Measurements from ENCODE around the gene DCDC2B. TPM values are rescaled to one million over a fixed set of nuclear protein-coding genes. Genes with fewer than 3 reads are reported as not detected.

The DCDC2B gene
- total RNA-seq, 1 donor from 2014 or later, result not detected

DNA sequence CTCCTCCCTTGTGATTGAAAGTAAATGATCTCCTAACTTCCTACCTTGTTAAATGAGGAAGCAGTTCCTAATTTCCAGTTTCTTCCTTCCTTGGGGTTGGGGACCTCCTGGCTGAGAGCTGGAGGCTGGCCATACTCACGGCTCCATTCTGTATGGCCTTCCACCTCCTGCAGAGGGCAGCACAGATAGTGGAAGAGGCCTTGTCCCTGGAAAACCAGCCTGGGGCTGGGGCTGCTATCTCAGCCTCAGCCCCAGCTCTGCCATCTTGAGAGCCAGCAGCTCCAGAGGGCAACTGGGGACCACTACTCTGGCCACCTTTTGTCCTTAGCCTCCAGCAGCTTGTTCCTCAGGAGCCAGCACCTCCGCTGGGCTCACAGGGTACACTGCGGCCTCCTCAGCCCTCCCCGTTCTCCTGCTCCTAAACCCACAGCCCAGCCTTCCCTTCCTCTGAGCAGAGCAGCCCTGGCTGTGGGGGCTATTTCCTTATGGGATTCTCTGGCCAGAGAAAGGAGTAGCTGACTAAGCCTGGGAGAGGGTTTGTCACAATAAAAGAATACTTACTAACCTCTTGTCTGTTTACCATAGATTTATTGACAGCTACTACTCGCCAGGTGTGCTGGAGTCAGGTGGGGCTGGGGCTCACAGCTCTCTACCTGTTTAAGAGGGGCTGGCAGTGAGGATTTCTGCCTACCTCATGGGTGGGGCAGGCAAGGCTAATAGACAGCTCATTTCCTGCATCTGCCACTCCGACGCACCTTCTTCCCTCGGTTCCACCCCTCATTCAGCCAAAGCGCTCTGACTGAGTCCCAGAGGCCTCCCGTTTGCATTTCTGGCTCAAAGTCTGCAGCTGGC lies 7.0 kb downstream of the DCDC2B start:
- no peak overlapping the region for H3K4me3 Mint-ChIP-seq
- H3K27me3 Mint-ChIP-seq, result no peaks in the 10 kb centered on the region
- DNase-seq (no peak), ATAC-seq (ENCODE audit: low read depth) (peak; percentile 93)
- no peaks in the 10 kb centered on the region for H3K9me3 Mint-ChIP-seq
- TF ChIP-seq, protein P1, sequence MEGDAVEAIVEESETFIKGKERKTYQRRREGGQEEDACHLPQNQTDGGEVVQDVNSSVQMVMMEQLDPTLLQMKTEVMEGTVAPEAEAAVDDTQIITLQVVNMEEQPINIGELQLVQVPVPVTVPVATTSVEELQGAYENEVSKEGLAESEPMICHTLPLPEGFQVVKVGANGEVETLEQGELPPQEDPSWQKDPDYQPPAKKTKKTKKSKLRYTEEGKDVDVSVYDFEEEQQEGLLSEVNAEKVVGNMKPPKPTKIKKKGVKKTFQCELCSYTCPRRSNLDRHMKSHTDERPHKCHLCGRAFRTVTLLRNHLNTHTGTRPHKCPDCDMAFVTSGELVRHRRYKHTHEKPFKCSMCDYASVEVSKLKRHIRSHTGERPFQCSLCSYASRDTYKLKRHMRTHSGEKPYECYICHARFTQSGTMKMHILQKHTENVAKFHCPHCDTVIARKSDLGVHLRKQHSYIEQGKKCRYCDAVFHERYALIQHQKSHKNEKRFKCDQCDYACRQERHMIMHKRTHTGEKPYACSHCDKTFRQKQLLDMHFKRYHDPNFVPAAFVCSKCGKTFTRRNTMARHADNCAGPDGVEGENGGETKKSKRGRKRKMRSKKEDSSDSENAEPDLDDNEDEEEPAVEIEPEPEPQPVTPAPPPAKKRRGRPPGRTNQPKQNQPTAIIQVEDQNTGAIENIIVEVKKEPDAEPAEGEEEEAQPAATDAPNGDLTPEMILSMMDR (IDR thresholded peaks at IDR 0.05), result peak; percentile 44
- CTCF ChIA-PET, result interaction anchor here (0.6 to 5.3 kb wide), 39 partner anchors 9 to 200 kb away, joined by 3 to 51 read pairs (median 4); partner anchors contain the start of genes BSDC1, CCDC28B, FAM167B and FAM229A
- H3K36me3 Mint-ChIP-seq (ENCODE audit: low read depth), result peaks cover 48% of the 10 kb centered on the region
- POLR2A ChIA-PET, result interaction anchor here (0.6 to 3.3 kb wide), 15 partner anchors 9 to 1166 kb away, joined by 3 to 26 read pairs (median 7); partner anchors contain the start of genes BSDC1, CCDC28B, HDAC1 and IQCC
- no peak overlapping the region for H3K27ac Mint-ChIP-seq
- intact Hi-C loops (cut with micrococcal nuclease), result loop anchor here (1.0 to 5.0 kb wide), 5 partner anchors 11 to 198 kb away; partner anchors contain the start of genes FAM229A, IQCC and TSSK3
- H3K4me1 Mint-ChIP-seq, result peaks cover 21% of the 10 kb centered on the region

DNA sequence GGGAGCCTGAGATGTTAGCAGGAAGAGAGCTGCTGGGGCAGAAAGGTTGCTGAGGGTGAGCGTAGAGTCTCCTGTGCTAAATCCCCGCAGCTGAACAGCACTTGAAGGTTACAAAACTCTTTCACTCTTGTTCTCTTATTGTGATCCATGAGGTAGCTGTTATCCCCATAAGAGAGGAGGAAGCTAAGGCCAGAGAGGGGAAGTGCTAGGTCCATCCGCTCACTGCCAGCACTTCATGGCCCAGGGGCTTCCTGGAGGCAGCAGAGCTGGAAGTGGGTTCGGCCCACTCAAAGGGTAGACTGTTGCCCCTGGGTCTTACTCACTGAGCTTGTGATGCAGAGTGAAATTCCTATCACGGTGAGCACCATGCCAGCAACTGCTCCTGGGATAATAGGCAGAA lies 7.7 kb downstream of the DCDC2B start:
- Mint-ChIP-seq H3K4me1 (peaks cover 28% of the 10 kb centered on the region), H3K36me3 (ENCODE audit: low read depth) (peaks cover 51% of the 10 kb centered on the region), H3K27ac (no peak overlapping the region), H3K27me3 (no peaks in the 10 kb centered on the region), H3K9me3 (no peaks in the 10 kb centered on the region), H3K4me3 (no peak overlapping the region)
- ATAC-seq (ENCODE audit: low read depth), result no peak
- TF ChIP-seq, protein P1 (IDR thresholded peaks at IDR 0.05), result no peak
- POLR2A ChIA-PET, result interaction anchor here (0.6 to 3.3 kb wide), 11 partner anchors 9 to 178 kb away, joined by 3 to 26 read pairs (median 9); partner anchors contain the start of genes BSDC1, CCDC28B, HDAC1 and MARCKSL1
- CTCF ChIA-PET, result interaction anchor here (0.7 to 5.3 kb wide), 20 partner anchors 9 to 198 kb away, joined by 3 to 51 read pairs (median 6); partner anchors contain the start of genes BSDC1, CCDC28B, FAM167B and MARCKSL1
- no peak for DNase-seq
- intact Hi-C loops (cut with micrococcal nuclease), result loop anchor here (5.0 kb wide), 1 partner anchor 146 kb away; the partner anchor contains the start of genes FAM229A and TSSK3

DNA sequence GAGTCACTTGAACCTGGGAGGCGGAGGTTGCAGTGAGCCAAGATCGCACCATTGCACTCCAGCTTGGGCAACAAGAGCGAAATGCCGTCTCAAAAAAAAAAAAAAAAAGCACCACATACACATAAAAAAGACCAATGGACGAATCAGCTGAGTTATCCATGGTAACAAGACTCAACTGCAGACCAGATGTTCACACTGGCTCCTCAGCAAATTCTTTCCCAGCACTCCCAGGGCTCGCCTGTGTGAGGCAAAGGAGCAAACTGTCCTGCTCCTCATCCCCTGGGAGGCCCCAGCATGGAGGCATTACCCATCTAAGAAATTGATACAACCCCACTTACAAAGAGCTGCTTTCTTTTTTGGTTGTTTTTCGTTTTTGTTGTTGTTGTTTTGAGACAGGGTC lies 10.1 kb downstream of the DCDC2B start:
- Mint-ChIP-seq H3K27ac (no peak overlapping the region), H3K9me3 (no peaks in the 10 kb centered on the region), H3K36me3 (ENCODE audit: low read depth) (peaks cover 65% of the 10 kb centered on the region), H3K27me3 (no peaks in the 10 kb centered on the region), H3K4me3 (no peak overlapping the region), H3K4me1 (peaks cover 45% of the 10 kb centered on the region)
- TF ChIP-seq, protein P1 (IDR thresholded peaks at IDR 0.05), result no peak
- ATAC-seq (ENCODE audit: low read depth) (no peak), DNase-seq (no peak)
- POLR2A ChIA-PET, result interaction anchor here (1.2 to 3.5 kb wide), 2 partner anchors 18 to 21 kb away, joined by 3 to 16 read pairs; partner anchors contain the start of gene CCDC28B
- intact Hi-C loops (cut with micrococcal nuclease), result loop anchor here (5.0 kb wide), 1 partner anchor 143 kb away; the partner anchor contains the start of genes FAM229A and TSSK3
- CTCF ChIA-PET, result no interaction called here

DNA sequence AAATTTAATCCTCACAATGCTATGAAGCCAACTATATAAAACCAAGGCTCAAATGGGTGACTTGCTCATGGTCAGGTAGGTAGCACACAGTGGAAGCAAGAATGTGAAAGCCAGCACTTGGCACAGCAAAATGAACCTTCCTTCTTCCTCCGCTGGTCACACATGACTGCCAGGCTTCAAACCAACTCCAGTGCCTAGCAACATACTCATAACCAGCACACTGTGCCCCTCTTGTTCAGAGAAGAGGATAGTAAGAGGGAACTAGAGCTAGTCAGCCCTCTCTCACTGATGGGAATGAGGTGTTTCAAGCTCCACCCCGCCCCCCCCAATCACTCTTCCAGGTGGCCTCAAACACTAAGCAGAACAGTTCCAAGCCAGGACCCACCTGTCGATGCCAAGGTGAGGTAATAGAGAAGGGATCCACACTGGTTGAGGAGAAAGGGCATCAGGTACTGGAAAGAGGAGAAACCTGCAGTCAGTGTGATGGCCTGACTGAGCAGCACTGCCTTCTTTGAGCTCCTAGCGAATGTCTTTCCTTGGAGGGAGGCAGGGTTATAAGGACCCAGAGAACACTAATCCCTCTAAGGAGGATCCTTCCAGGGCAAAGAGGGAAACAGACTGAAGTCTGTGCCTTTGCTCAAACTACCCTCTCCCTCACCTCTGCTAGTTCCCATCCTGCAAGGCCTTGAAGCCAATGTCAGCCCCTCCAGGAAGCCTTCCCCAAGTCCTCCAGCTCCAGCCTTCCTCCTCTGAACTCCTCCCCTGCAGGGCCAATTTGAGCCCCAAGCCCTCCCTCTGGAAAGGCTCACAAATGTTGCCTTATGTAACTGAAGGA lies 12.1 kb downstream of the DCDC2B start:
- ATAC-seq (ENCODE audit: low read depth), result peak; percentile 47
- intact Hi-C loops (cut with micrococcal nuclease), result loop anchor here (5.0 kb wide), 1 partner anchor 149 kb away; the partner anchor contains the start of gene TMEM39B
- POLR2A ChIA-PET, result interaction anchor here (0.6 to 5.0 kb wide), 11 partner anchors 12 to 631 kb away, joined by 3 to 47 read pairs (median 7); partner anchors contain the start of genes CCDC28B, DCDC2B, HDAC1 and IQCC
- CTCF ChIA-PET, result interaction anchor here (0.7 to 1.4 kb wide), 5 partner anchors 13 to 181 kb away, joined by 3 to 4 read pairs (median 3); no protein-coding TSS in a partner anchor
- peaks cover 61% of the 10 kb centered on the region for H3K36me3 Mint-ChIP-seq (ENCODE audit: low read depth)
- H3K4me1 Mint-ChIP-seq, result peaks cover 50% of the 10 kb centered on the region
- no peaks in the 10 kb centered on the region for H3K9me3 Mint-ChIP-seq
- no peaks in the 10 kb centered on the region for H3K27me3 Mint-ChIP-seq
- peak overlapping the region; percentile 95 for H3K27ac Mint-ChIP-seq
- peak overlapping the region; percentile 96 for H3K4me3 Mint-ChIP-seq
- DNase-seq, result no peak
- TF ChIP-seq, protein P1 (IDR thresholded peaks at IDR 0.05), result no peak
